ENCODE results near the gene CETP.

The CETP gene

GRCh38 chr16:56974549-56975300 lies 13.0 kb downstream of the CETP start:
- H3K4me3 ChIP-seq (ENCODE audit: control insufficient read depth, low read depth, low read length) = no peak overlapping the region
- DNase-seq (ENCODE audit: low read depth) = no peak
- TF ChIP-seq CTCF (IDR thresholded peaks at IDR 0.05; ENCODE audit: control insufficient read depth, insufficient read depth, low read depth, low read length, missing control alignments) = no peak

DNA sequence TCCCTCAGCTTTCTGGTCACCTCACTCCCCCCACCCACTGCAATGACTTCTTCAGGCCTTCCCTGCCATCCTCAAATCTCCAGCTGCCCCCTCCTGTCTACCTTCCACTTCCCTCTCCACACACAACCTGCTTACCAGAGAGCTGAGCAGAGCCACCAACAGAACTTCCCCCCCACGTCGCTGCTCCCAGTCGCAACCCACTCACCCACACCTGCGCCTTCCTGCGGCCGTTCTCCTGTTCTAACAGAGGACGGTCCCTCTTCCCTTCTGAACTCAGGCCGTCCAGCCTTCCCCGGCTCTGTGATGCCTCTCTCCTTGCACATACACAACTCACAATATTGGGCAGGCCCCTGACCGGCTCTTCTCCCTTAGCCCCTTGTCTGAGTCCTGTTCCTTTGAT lies 14.0 kb downstream of the CETP start:
- no peak for TF ChIP-seq CTCF (IDR thresholded peaks at IDR 0.05; ENCODE audit: control insufficient read depth, insufficient read depth, low read depth, low read length, missing control alignments)
- no peak overlapping the region for H3K4me3 ChIP-seq (ENCODE audit: control insufficient read depth, low read depth, low read length)
- no peak for DNase-seq (ENCODE audit: low read depth)

DNA sequence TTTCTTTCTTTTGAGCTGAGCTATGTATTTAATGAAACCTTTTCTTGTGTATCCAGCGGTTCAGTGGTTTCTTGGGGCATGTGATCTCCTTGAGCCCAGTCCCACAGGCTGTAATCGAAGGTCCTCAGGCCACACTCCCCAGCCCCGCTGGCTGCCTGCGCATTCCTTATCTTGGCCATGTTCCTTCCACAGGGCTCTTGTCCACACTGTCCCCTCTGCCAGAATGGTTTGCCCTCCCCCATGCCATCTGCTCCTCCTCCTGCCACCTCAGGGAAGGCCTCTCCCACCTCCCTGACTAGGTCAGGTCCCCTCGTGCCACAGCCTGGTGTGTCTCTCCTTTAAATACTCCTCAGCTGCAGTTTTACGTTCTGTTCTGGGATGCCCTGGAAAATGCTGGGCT lies 15.5 kb downstream of the CETP start:
- no peak overlapping the region for H3K4me3 ChIP-seq (ENCODE audit: control insufficient read depth, low read depth, low read length)
- TF ChIP-seq CTCF (IDR thresholded peaks at IDR 0.05; ENCODE audit: control insufficient read depth, insufficient read depth, low read depth, low read length, missing control alignments) = no peak
- no peak for DNase-seq (ENCODE audit: low read depth)

DNA sequence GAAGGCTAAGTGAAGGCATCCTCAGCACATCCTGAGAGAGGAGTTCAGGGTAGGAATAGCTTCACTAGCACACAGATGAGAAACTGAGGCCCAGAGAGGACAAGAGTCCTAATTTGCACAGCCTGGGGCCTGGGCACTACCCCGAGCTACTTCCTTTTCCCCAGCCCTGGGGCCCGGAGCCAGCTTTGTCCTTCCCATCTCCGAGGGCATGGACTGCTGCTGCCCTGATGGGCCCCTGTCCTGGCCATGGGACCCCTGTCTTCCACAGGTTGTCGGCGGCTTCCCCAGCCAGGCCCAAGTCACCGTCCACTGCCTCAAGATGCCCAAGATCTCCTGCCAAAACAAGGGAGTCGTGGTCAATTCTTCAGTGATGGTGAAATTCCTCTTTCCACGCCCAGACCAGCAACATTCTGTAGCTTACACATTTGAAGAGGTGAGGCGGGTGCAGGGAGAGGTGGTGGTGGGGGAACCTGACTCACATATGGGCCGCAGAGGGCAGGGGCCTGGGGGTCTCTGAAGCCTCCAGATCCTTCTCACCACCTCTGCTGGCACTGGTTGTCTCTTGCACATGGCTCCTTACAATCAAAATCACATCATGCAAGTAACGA lies 16.2 kb downstream of the CETP start:
- TF ChIP-seq CTCF (IDR thresholded peaks at IDR 0.05; ENCODE audit: control insufficient read depth, insufficient read depth, low read depth, low read length, missing control alignments) = no peak
- H3K4me3 ChIP-seq (ENCODE audit: control insufficient read depth, low read depth, low read length) = no peak overlapping the region
- no peak for DNase-seq (ENCODE audit: low read depth)

DNA sequence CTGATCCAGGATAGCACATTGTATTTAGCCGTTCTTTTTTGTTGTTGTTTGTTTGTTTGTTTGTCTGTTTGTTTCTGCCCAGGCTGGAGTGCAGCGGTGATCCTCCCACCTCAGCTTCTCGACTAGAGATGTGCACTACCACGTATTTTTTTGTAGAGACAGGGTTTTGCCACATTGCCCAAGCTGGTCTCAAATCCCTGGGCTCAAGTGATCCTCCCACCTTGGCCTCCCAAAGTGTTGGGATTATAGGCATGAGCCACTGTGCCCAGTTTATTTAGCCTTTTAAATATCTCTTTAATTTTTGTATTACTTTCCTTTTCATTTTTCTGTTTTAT lies 18.4 kb downstream of the CETP start:
- no peak for DNase-seq (ENCODE audit: low read depth)
- no peak overlapping the region for H3K4me3 ChIP-seq (ENCODE audit: control insufficient read depth, low read depth, low read length)
- TF ChIP-seq CTCF (IDR thresholded peaks at IDR 0.05; ENCODE audit: control insufficient read depth, insufficient read depth, low read depth, low read length, missing control alignments) = no peak

DNA sequence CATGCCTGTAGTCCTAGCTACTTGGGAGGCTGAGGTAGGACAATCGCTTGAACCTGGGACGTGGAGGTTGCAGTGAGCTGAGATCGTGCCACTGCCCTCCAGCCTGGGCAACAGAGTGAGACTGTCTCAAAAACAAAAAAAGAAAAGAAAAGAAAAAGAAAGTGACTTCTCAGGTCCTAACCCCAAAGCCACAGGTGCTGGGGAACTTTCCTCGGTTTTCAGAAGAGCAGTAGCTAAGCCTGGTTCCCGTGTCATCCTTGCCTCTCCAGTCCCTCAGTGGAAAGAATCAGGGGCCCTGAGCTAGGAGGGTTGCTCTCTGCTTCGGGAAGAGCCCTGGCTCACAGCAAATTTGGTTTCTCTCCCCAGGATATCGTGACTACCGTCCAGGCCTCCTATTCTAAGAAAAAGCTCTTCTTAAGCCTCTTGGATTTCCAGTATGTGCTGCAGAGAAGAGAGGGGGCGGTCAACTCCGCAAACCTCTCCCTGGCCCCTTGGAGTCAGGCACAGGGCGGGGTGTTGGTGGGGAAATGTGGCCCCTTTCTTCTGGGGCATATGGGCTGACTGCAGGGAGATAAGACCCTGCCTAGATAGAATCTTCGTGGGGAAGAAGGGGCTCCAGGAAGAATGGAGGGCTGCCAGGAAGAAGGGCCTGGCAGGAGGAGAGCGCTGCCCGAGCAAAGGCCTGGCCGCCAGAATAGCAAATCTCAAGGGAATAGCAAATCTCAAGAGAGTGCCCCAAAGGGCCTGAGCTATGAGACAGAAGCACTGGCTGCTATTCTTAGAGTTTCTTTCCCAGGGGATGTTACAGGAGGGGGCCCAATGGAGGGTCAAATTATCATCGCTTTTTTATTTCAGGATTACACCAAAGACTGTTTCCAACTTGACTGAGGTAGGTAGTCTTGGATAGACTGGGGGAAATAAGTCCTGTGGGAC lies 19.3 kb downstream of the CETP start:
- DNase-seq (ENCODE audit: low read depth) = no peak
- H3K4me3 ChIP-seq (ENCODE audit: control insufficient read depth, low read depth, low read length) = no peak overlapping the region
- TF ChIP-seq CTCF (IDR thresholded peaks at IDR 0.05; ENCODE audit: control insufficient read depth, insufficient read depth, low read depth, low read length, missing control alignments) = no peak
